Limb (tissue), 2 donors: Measurements from ENCODE around the gene VPS39.

Experiments used
- DNase-seq, 2 donors: peaks; one replicate each; pipeline ENCODE4 v3.0.0-alpha.2; 2016; ENCODE audit errors: extremely low spot score in 2 of 2

VPS39 gene

GRCh38 chr15:42199126-42199525, 9.0 kb downstream of the VPS39 start:
- DNase-seq: no peak

- no peak for DNase-seq
These were observed 9.6 kb downstream of the VPS39 start for GRCh38 chr15:42198516-42198915.

- no peak for DNase-seq
These were observed 13.6 kb downstream of the VPS39 start for GRCh38 chr15:42194513-42194912.

- no peak for DNase-seq
These were observed 14.7 kb downstream of the VPS39 start for GRCh38 chr15:42193383-42193782.

GRCh38 chr15:42191610-42192346, 16.3 kb downstream of the VPS39 start:
- DNase-seq: no peak

- no peak for DNase-seq
These were observed 17.7 kb downstream of the VPS39 start for GRCh38 chr15:42190370-42190769.

- no peak for DNase-seq
These were observed 22.3 kb downstream of the VPS39 start for GRCh38 chr15:42185801-42186200.

GRCh38 chr15:42184736-42185135, 23.4 kb downstream of the VPS39 start:
- no peak for DNase-seq

GRCh38 chr15:42184296-42184695, 23.8 kb downstream of the VPS39 start:
- no peak for DNase-seq

GRCh38 chr15:42182961-42183360, 25.1 kb downstream of the VPS39 start:
- DNase-seq: no peak

GRCh38 chr15:42182328-42182886, 25.7 kb downstream of the VPS39 start:
- no peak for DNase-seq

- no peak for DNase-seq
These were observed 30.0 kb downstream of the VPS39 start for GRCh38 chr15:42178056-42178455.

- DNase-seq: no peak
These were observed 32.4 kb downstream of the VPS39 start for GRCh38 chr15:42175671-42176070.

GRCh38 chr15:42172475-42172874, 35.6 kb downstream of the VPS39 start:
- DNase-seq: no peak

- DNase-seq: no peak
These were observed 36.3 kb downstream of the VPS39 start for GRCh38 chr15:42171795-42172194.

- DNase-seq: no peak
These were observed 37.0 kb downstream of the VPS39 start for GRCh38 chr15:42171122-42171521.

GRCh38 chr15:42166225-42166940, 41.7 kb downstream of the VPS39 start:
- DNase-seq: no peak

- DNase-seq: no peak
These were observed 43.0 kb downstream of the VPS39 start for GRCh38 chr15:42165106-42165505.

GRCh38 chr15:42163947-42164550, 44.1 kb downstream of the VPS39 start:
- DNase-seq: no peak

- DNase-seq: no peak
These were observed 44.8 kb downstream of the VPS39 start for GRCh38 chr15:42163291-42163690.

GRCh38 chr15:42160136-42160535, 48.0 kb downstream of the VPS39 start:
- DNase-seq: no peak

GRCh38 chr15:42159381-42160015, 48.6 kb downstream of the VPS39 start:
- DNase-seq: no peak
